Fibroblast of lung (primary cell): ENCODE results near the gene P4HTM.

Source experiments
- EZH2 ChIP-seq: IDR thresholded peaks from 2 replicates; pipeline ENCODE4 v1.5.1; 2012; ENCODE audit warnings: low read length, control low read depth, mild to moderate bottlenecking; ENCODE audit errors: missing control alignments
- TF ChIP-seq, protein P1 (sequence below), 2 donors: IDR thresholded peaks in 1 of 2; conservative IDR thresholded peaks in 1 of 2; 1 replicate in 1 of 2; 2 replicates in 1 of 2; pipeline ENCODE4 v1.5.1; 2011 to 2012; ENCODE audit warnings: low read length in 2 of 2, control low read depth in 1 of 2, inconsistent platforms in 1 of 2, low read depth in 1 of 2, mild to moderate bottlenecking in 1 of 2

DNA sequence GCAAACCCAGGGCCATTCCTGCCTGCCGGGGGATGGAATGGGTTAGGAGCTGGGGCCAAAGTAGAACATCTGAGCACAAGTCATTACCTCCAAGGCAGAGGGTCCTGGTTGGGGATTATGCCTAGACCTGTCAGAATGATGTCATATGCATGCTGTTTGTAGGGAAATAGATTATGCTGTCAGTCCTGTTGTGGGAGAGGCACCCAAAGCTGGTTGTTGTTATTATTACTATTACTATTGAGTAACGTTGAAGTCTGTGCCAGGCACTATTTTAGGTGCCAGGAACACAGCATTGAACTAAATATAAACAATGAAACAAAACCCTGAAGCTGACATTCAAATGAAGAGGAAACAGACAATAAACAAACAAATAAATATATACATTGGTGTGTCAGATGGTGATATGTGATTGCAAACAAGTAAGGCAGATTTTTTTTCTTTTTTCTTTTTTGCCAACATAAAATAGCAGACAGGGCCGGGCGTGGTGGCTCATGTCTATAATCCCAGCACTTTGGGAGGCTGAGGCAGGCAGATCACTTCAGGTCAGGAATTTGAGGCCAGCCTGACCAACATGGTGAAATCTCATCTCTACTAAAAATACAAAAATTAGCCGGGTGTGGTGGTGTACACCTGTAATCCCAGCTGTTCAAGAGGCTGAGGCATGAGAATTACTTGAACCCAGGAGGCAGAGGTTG, 2.0 kb downstream of the P4HTM start:
- TF ChIP-seq, protein P1, sequence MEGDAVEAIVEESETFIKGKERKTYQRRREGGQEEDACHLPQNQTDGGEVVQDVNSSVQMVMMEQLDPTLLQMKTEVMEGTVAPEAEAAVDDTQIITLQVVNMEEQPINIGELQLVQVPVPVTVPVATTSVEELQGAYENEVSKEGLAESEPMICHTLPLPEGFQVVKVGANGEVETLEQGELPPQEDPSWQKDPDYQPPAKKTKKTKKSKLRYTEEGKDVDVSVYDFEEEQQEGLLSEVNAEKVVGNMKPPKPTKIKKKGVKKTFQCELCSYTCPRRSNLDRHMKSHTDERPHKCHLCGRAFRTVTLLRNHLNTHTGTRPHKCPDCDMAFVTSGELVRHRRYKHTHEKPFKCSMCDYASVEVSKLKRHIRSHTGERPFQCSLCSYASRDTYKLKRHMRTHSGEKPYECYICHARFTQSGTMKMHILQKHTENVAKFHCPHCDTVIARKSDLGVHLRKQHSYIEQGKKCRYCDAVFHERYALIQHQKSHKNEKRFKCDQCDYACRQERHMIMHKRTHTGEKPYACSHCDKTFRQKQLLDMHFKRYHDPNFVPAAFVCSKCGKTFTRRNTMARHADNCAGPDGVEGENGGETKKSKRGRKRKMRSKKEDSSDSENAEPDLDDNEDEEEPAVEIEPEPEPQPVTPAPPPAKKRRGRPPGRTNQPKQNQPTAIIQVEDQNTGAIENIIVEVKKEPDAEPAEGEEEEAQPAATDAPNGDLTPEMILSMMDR (conservative IDR thresholded peaks at IDR 0.05 in 1 of 2, IDR thresholded peaks at IDR 0.05 in 1 of 2; ENCODE audit: low read depth in 1 of 2, low read length in 2 of 2), result no peak
- TF ChIP-seq EZH2, result no peak
